ENCODE results near the gene LRFN2. TPM values are rescaled to one million over a fixed set of nuclear protein-coding genes. Genes with fewer than 3 reads are reported as not detected.

LRFN2 gene
- polyA plus RNA-seq, 1 experiment: not detected

GRCh38 chr6:40543776-40544175 is 43.4 kb downstream of the LRFN2 start:
- H3K9me3 ChIP-seq (ENCODE audit: control insufficient read depth, insufficient read depth, low read length): no peaks in the 10 kb centered on the region
- no peak overlapping the region for H3K4me3 ChIP-seq (ENCODE audit: low read depth, low read length)
- H3K27me3 ChIP-seq (ENCODE audit: control insufficient read depth, insufficient read depth, low read length): no peaks in the 10 kb centered on the region
- no peak overlapping the region for H3K27ac ChIP-seq (ENCODE audit: low read depth, low read length)
- ChIA-PET CTCF (no interaction called here), POLR2A (no interaction called here)
- no peak for DNase-seq (ENCODE audit: low read depth, low spot score)
- TF ChIP-seq CTCF (IDR thresholded peaks at IDR 0.05; ENCODE audit: low read depth, low read length): no peak

- POLR2A ChIA-PET: no interaction called here
- H3K27me3 ChIP-seq (ENCODE audit: control insufficient read depth, insufficient read depth, low read length): no peaks in the 10 kb centered on the region
- no peak overlapping the region for H3K27ac ChIP-seq (ENCODE audit: low read depth, low read length)
- no peak for DNase-seq (ENCODE audit: low read depth, low spot score)
- TF ChIP-seq CTCF (IDR thresholded peaks at IDR 0.05; ENCODE audit: low read depth, low read length): no peak
- no peak overlapping the region for H3K4me3 ChIP-seq (ENCODE audit: low read depth, low read length)
- H3K9me3 ChIP-seq (ENCODE audit: control insufficient read depth, insufficient read depth, low read length): no peaks in the 10 kb centered on the region
- CTCF ChIA-PET: no interaction called here
Measured at GRCh38 chr6:40543146-40543545, 44.0 kb downstream of the LRFN2 start.

- TF ChIP-seq CTCF (IDR thresholded peaks at IDR 0.05; ENCODE audit: low read depth, low read length): no peak
- no peaks in the 10 kb centered on the region for H3K9me3 ChIP-seq (ENCODE audit: control insufficient read depth, insufficient read depth, low read length)
- H3K27me3 ChIP-seq (ENCODE audit: control insufficient read depth, insufficient read depth, low read length): no peaks in the 10 kb centered on the region
- ChIA-PET CTCF (no interaction called here), POLR2A (no interaction called here)
- H3K27ac ChIP-seq (ENCODE audit: low read depth, low read length): no peak overlapping the region
- no peak overlapping the region for H3K4me3 ChIP-seq (ENCODE audit: low read depth, low read length)
- DNase-seq (ENCODE audit: low read depth, low spot score): no peak
Measured at GRCh38 chr6:40542175-40542764, 44.9 kb downstream of the LRFN2 start.

- Histone ChIP-seq H3K27me3 (ENCODE audit: control insufficient read depth, insufficient read depth, low read length) (no peaks in the 10 kb centered on the region), H3K4me3 (ENCODE audit: low read depth, low read length) (no peak overlapping the region), H3K27ac (ENCODE audit: low read depth, low read length) (no peak overlapping the region), H3K9me3 (ENCODE audit: control insufficient read depth, insufficient read depth, low read length) (no peaks in the 10 kb centered on the region)
- CTCF ChIA-PET: interaction anchor here (0.6 kb wide), 1 partner anchor 189 kb away, joined by 4 read pairs; no protein-coding TSS in a partner anchor
- POLR2A ChIA-PET: no interaction called here
- no peak for TF ChIP-seq CTCF (IDR thresholded peaks at IDR 0.05; ENCODE audit: low read depth, low read length)
- DNase-seq (ENCODE audit: low read depth, low spot score): no peak
Measured at GRCh38 chr6:40541556-40542174, 45.5 kb downstream of the LRFN2 start.

GRCh38 chr6:40540790-40541189 is 46.4 kb downstream of the LRFN2 start:
- Histone ChIP-seq H3K27me3 (ENCODE audit: control insufficient read depth, insufficient read depth, low read length) (no peaks in the 10 kb centered on the region), H3K27ac (ENCODE audit: low read depth, low read length) (no peak overlapping the region), H3K9me3 (ENCODE audit: control insufficient read depth, insufficient read depth, low read length) (no peaks in the 10 kb centered on the region), H3K4me3 (ENCODE audit: low read depth, low read length) (no peak overlapping the region)
- DNase-seq (ENCODE audit: low read depth, low spot score): no peak
- ChIA-PET POLR2A (no interaction called here), CTCF (interaction anchor here (0.6 kb wide), 1 partner anchor 188 kb away, joined by 4 read pairs; no protein-coding TSS in a partner anchor)
- TF ChIP-seq CTCF (IDR thresholded peaks at IDR 0.05; ENCODE audit: low read depth, low read length): no peak
